Measurements from ENCODE around the gene KRTAP10-12. TPM values are rescaled to one million over a fixed set of nuclear protein-coding genes. Genes with fewer than 3 reads are reported as not detected.

Gene KRTAP10-12
- total and polyA plus RNA-seq, 10 of the 15 experiments (the other 5 are each of a cell fraction or from before 2014, with no cell fraction given) = not detected

DNA sequence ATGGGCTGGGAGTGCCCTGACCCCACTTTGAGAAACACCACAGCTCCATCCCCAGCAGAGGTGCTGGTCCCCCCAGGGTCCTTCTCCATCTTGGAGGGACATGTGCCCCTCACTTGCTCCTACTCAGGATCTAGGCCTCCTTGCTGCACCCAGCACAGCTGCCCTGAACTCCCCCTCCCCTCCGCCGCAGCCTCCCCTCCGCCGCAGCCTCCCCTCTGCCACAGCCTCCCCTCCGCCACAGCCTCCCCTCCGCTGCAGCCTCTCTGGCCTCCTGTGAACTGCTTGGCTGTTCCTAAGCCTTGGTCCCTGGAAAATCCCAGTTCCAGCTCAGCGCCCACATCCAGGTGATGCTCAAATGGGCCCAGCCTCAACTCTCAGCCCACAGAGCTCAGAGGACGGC, 30.3 kb downstream of the KRTAP10-12 start (continued):
- TF ChIP-seq EGR1 (IDR thresholded peaks at IDR 0.05; ENCODE audit: borderline replicate concordance in 1 of 2, low read depth in 2 of 2, low read length in 2 of 2) = no peak

DNA sequence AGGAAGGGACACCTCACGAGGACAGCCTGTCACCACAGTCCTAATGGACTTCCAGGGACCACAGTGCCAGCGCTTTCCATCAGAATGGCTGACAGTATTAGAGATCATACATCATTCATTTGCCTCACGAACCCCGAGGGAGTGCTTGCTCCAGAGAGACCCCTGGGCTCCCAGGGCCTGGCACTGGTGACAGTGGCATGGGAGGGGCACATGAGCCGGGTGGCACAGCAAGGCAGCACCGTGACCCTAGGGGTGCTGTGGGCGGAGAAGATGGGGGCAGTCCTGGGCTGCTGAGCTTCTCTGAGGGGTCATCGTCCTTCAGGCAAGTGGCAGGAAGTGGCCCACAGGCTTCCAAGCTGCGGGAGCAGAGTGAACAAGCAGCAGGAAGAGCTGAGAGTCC, 30.8 kb downstream of the KRTAP10-12 start:
- FAIRE-seq = no peak
- Histone ChIP-seq H2AFZ (ENCODE audit: control insufficient read depth, low read depth, low read length) (no peak overlapping the region), H4K20me1 (ENCODE audit: control insufficient read depth, insufficient read depth) (no peaks in the 10 kb centered on the region), H3K9me3 (replicated peaks; ENCODE audit: control insufficient read depth, insufficient read depth, low read length) (no peaks in the 10 kb centered on the region), H3K27me3 (replicated peaks in 1 of 2; ENCODE audit: control insufficient read depth in 2 of 2, insufficient read depth in 2 of 2, low read length in 1 of 2) (peaks cover 2 to 3% of the 10 kb centered on the region in 2 experiments; a peak in 2 of 4 replicates), H3K79me2 (ENCODE audit: control insufficient read depth, insufficient read depth, low read length) (no peaks in the 10 kb centered on the region), H3K4me2 (ENCODE audit: control insufficient read depth, insufficient read depth) (no peak overlapping the region), H3K4me3 (no peak overlapping the region), H3K36me3 (ENCODE audit: control insufficient read depth in 2 of 2, insufficient read depth in 2 of 2, low read length in 1 of 2) (no peaks in the 10 kb centered on the region), H3K27ac (ENCODE audit: control insufficient read depth, insufficient read depth) (no peak overlapping the region), H3K4me1 (ENCODE audit: control insufficient read depth, insufficient read depth, low read length) (no peaks in the 10 kb centered on the region), H3K9ac (ENCODE audit: control insufficient read depth, insufficient read depth, low read length) (no peak overlapping the region)
- TF ChIP-seq HCFC1 (IDR thresholded peaks at IDR 0.05; ENCODE audit: low read length) = no peak
- CTCF ChIA-PET = no interaction called here
- 19% methylated on average over 9 of the region's 9 CpGs for WGBS (ENCODE audit: insufficient coverage, insufficient replicate concordance, low lambda C conversion rate, missing lambda C conversion rate)
- in situ Hi-C loops (cut with MboI) = no loop called here
- DNase-seq (ENCODE audit: low read depth, low spot score) = no peak
- POLR2A ChIA-PET = no interaction called here
- SMC1A ChIA-PET (ENCODE audit: uncharacterized antibody, unreplicated experiment) = no interaction called here
- no TSS peak for BruUV-seq (replicated peaks)
- no peak for ATAC-seq
- intact Hi-C loops (cut with micrococcal nuclease; ENCODE audit: unreplicated experiment) = no loop called here
- RAD21 ChIA-PET (ENCODE audit: unreplicated experiment) = no interaction called here

DNA sequence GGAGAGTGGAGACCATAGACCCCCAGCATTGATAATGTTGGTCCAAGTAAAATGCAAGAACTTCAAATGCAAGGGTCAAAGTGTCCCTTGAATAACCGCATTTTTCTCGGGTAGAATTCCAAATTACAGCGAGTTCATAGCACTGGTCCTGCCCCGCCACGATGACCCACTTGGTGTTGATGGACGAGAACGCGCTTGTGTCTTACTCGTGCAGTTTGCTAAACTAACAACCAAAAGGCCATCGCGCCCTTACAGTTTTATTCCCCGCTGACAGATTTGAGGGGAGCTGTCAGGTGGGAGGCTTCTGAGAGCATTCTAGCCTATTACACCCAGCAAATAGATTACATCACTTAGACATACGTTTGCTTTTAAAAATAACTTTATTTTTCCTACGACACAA, 31.7 kb downstream of the KRTAP10-12 start:
- ChIA-PET POLR2A (no interaction called here), CTCF (no interaction called here), RAD21 (ENCODE audit: unreplicated experiment) (no interaction called here), SMC1A (ENCODE audit: uncharacterized antibody, unreplicated experiment) (no interaction called here)
- H3K27me3 ChIP-seq (replicated peaks in 1 of 2; ENCODE audit: control insufficient read depth in 2 of 2, insufficient read depth in 2 of 2, low read length in 1 of 2) = peaks cover under 1 to 3% of the 10 kb centered on the region in 2 experiments; a peak in 2 of 4 replicates
- no peaks in the 10 kb centered on the region for H3K4me1 ChIP-seq (ENCODE audit: control insufficient read depth, insufficient read depth, low read length)
- H3K4me3 ChIP-seq = no peak overlapping the region
- DNase-seq (ENCODE audit: low read depth, low spot score) = no peak
- no peak overlapping the region for H3K4me2 ChIP-seq (ENCODE audit: control insufficient read depth, insufficient read depth)
- ATAC-seq = no peak
- no TSS peak for BruUV-seq (replicated peaks)
- no peak overlapping the region for H3K27ac ChIP-seq (ENCODE audit: control insufficient read depth, insufficient read depth)
- H3K79me2 ChIP-seq (ENCODE audit: control insufficient read depth, insufficient read depth, low read length) = no peaks in the 10 kb centered on the region
- H2AFZ ChIP-seq (ENCODE audit: control insufficient read depth, low read depth, low read length) = no peak overlapping the region
- FAIRE-seq = no peak
- H3K9me3 ChIP-seq (replicated peaks; ENCODE audit: control insufficient read depth, insufficient read depth, low read length) = no peaks in the 10 kb centered on the region
- no peak for TF ChIP-seq MEF2A (IDR thresholded peaks at IDR 0.05; ENCODE audit: insufficient read depth, low read depth, low read length)
- no peak for TF ChIP-seq LARP7 (IDR thresholded peaks at IDR 0.05)
- TF ChIP-seq NFYB (IDR thresholded peaks at IDR 0.05; ENCODE audit: insufficient read depth, low read depth, low read length) = no peak
- TF ChIP-seq STAT3 (IDR thresholded peaks at IDR 0.05; ENCODE audit: low read depth, low read length) = no peak
- TF ChIP-seq NR2C1 (IDR thresholded peaks at IDR 0.05) = no peak
- no peak for TF ChIP-seq RB1 (IDR thresholded peaks at IDR 0.05; ENCODE audit: borderline replicate concordance)
- TF ChIP-seq SRF (IDR thresholded peaks at IDR 0.05; ENCODE audit: low read depth in 2 of 2, low read length in 2 of 2) = no peak
- no peak for TF ChIP-seq EP300 (IDR thresholded peaks at IDR 0.05; ENCODE audit: borderline replicate concordance in 1 of 2, control insufficient read depth in 1 of 2, low read depth in 2 of 2, low read length in 2 of 2)
- no peaks in the 10 kb centered on the region for H3K36me3 ChIP-seq (ENCODE audit: control insufficient read depth in 2 of 2, insufficient read depth in 2 of 2, low read length in 1 of 2)
- in situ Hi-C loops (cut with MboI) (no loop called here), intact Hi-C loops (cut with micrococcal nuclease; ENCODE audit: unreplicated experiment) (no loop called here)
- H4K20me1 ChIP-seq (ENCODE audit: control insufficient read depth, insufficient read depth) = no peaks in the 10 kb centered on the region
- no peak overlapping the region for H3K9ac ChIP-seq (ENCODE audit: control insufficient read depth, insufficient read depth, low read length)
- 65% methylated on average over 14 of the region's 14 CpGs for WGBS (ENCODE audit: insufficient coverage, insufficient replicate concordance, low lambda C conversion rate, missing lambda C conversion rate)
